H9 (cell line): ENCODE measurements around the gene THRAP3. TPM values are rescaled to one million over a fixed set of nuclear protein-coding genes. Genes with fewer than 3 reads are reported as not detected.

Experiments used
- DNase-seq: peaks from one replicate; pipeline ENCODE4 v3.0.0-alpha.2; 2017
- H2AFZ ChIP-seq: one replicate; pipeline ENCODE4 v1.6.1; 2013; ENCODE audit warnings: mild to moderate bottlenecking, low read length, control low read depth, moderate library complexity
- H2AK5ac ChIP-seq: 2 replicates; pipeline ENCODE4 v1.6.1; 2013; ENCODE audit warnings: low read length, control low read depth, mixed read lengths; ENCODE audit not compliant: insufficient read length
- H2BK120ac ChIP-seq: one replicate; pipeline ENCODE4 v1.6.1; 2013; ENCODE audit warnings: low read depth, mild to moderate bottlenecking, low read length, control low read depth, inconsistent platforms; ENCODE audit not compliant: poor library complexity, severe bottlenecking
- H2BK12ac ChIP-seq: 2 replicates; pipeline ENCODE4 v1.6.1; 2013; ENCODE audit warnings: low read length, control low read depth, mixed read lengths, low read depth; ENCODE audit not compliant: insufficient read length
- H2BK15ac ChIP-seq: 2 replicates; pipeline ENCODE4 v1.6.1; 2013; ENCODE audit warnings: low read depth, low read length, control low read depth
- H2BK20ac ChIP-seq: one replicate; pipeline ENCODE4 v1.6.1; 2013; ENCODE audit warnings: low read depth, mild to moderate bottlenecking, low read length, control low read depth, inconsistent platforms; ENCODE audit not compliant: poor library complexity, severe bottlenecking
- H2BK5ac ChIP-seq: 2 replicates; pipeline ENCODE4 v1.6.1; 2013; ENCODE audit warnings: low read length, control low read depth, mixed read lengths; ENCODE audit not compliant: insufficient read length
- H3K14ac ChIP-seq: 2 replicates; pipeline ENCODE4 v1.6.1; 2013; ENCODE audit warnings: low read length, control low read depth; ENCODE audit not compliant: insufficient read depth
- H3K18ac ChIP-seq: 2 replicates; pipeline ENCODE4 v1.6.1; 2013; ENCODE audit warnings: low read depth, mild to moderate bottlenecking, mixed read lengths, low read length, control low read depth; ENCODE audit not compliant: insufficient read length
- H3K23ac ChIP-seq: 2 replicates; pipeline ENCODE4 v1.6.1; 2013; ENCODE audit warnings: low read length, control low read depth, mixed read lengths, low read depth; ENCODE audit not compliant: insufficient read length
- H3K23me2 ChIP-seq: 2 replicates; pipeline ENCODE4 v1.6.1; 2013; ENCODE audit warnings: low read depth, mild to moderate bottlenecking, mixed read lengths, low read length, control low read depth; ENCODE audit not compliant: insufficient read length, poor library complexity, severe bottlenecking
- H3K27ac ChIP-seq: 2 replicates; pipeline ENCODE4 v1.5.1; 2013; ENCODE audit warnings: low read length, control low read depth, mixed read lengths, low read depth; ENCODE audit not compliant: insufficient read length
- H3K27me3 ChIP-seq: 2 replicates; pipeline ENCODE4 v1.6.1; 2013; ENCODE audit warnings: low read length, control low read depth, inconsistent platforms; ENCODE audit not compliant: insufficient read depth
- H3K4ac ChIP-seq: 2 replicates; pipeline ENCODE4 v1.6.1; 2013; ENCODE audit warnings: low read depth, mild to moderate bottlenecking, control low read depth, inconsistent platforms, low read length, moderate library complexity
- H3K4me1 ChIP-seq: 2 replicates; pipeline ENCODE4 v1.6.1; 2013; ENCODE audit warnings: low read length, control low read depth, inconsistent platforms; ENCODE audit not compliant: insufficient read depth
- H3K4me2 ChIP-seq: 2 replicates; pipeline ENCODE4 v1.6.1; 2013; ENCODE audit warnings: low read length, control low read depth, mixed read lengths; ENCODE audit not compliant: insufficient read length, insufficient read depth
- H3K56ac ChIP-seq: 2 replicates; pipeline ENCODE4 v1.6.1; 2013; ENCODE audit warnings: low read depth, mild to moderate bottlenecking, mixed read lengths, low read length, control low read depth; ENCODE audit not compliant: insufficient read length
- H3K79me1 ChIP-seq: 2 replicates; pipeline ENCODE4 v1.6.1; 2013; ENCODE audit warnings: low read depth, mild to moderate bottlenecking, moderate library complexity, low read length, control low read depth, inconsistent platforms; ENCODE audit not compliant: insufficient read depth, poor library complexity, severe bottlenecking
- H3K79me2 ChIP-seq: 2 replicates; pipeline ENCODE4 v1.6.1; 2013; ENCODE audit warnings: low read length, control low read depth, inconsistent platforms; ENCODE audit not compliant: insufficient read depth
- H3K9ac ChIP-seq: 2 replicates; pipeline ENCODE4 v1.6.1; 2013; ENCODE audit warnings: low read length, control low read depth, mixed read lengths; ENCODE audit not compliant: insufficient read length; ENCODE audit errors: extremely low read depth
- H3K9me3 ChIP-seq: one replicate; pipeline ENCODE4 v1.6.1; 2013; ENCODE audit warnings: low read depth, low read length, inconsistent platforms; ENCODE audit not compliant: control insufficient read depth
- H3T11ph ChIP-seq: one replicate; pipeline ENCODE4 v1.6.1; 2013; ENCODE audit warnings: mild to moderate bottlenecking, low read length, control low read depth, inconsistent platforms
- H4K20me1 ChIP-seq: one replicate; pipeline ENCODE4 v1.6.1; 2013; ENCODE audit not compliant: control insufficient read depth, insufficient read length, insufficient read depth
- H4K5ac ChIP-seq: 2 replicates; pipeline ENCODE4 v1.6.1; 2013; ENCODE audit warnings: low read depth, mild to moderate bottlenecking, mixed read lengths, low read length, control low read depth; ENCODE audit not compliant: insufficient read length
- H4K8ac ChIP-seq: replicated peaks from 2 replicates; pipeline ENCODE4 v1.6.1; 2013; ENCODE audit warnings: low read length, control low read depth, mixed read lengths, low read depth; ENCODE audit not compliant: insufficient read length
- H4K91ac ChIP-seq: 2 replicates; pipeline ENCODE4 v1.6.1; 2013; ENCODE audit warnings: low read depth, mild to moderate bottlenecking, moderate library complexity, mixed read lengths, low read length, control low read depth; ENCODE audit not compliant: insufficient read length
- H3K27ac Mint-ChIP-seq, 3 experiments: 2 replicates in 2 of 3; 3 replicates in 1 of 3; pipeline ENCODE4 v1.8.0; 2020 to 2021; ENCODE audit warnings: mixed read lengths in 3 of 3, mild to moderate bottlenecking in 1 of 3, moderate library complexity in 1 of 3
- H3K27me3 Mint-ChIP-seq: 2 replicates; pipeline ENCODE4 v1.8.0; 2021; ENCODE audit warnings: low read depth, mild to moderate bottlenecking, moderate library complexity, mixed read lengths
- H3K36me3 Mint-ChIP-seq, 3 experiments: 2 replicates in 2 of 3; 3 replicates in 1 of 3; pipeline ENCODE4 v1.8.0; 2020 to 2021; ENCODE audit warnings: low read depth in 3 of 3, mixed read lengths in 3 of 3; ENCODE audit not compliant: insufficient read depth in 1 of 3
- H3K4me1 Mint-ChIP-seq, 2 experiments: 2 replicates each; pipeline ENCODE4 v1.8.0; 2020; ENCODE audit warnings: mixed read lengths in 2 of 2
- H3K4me3 Mint-ChIP-seq, 2 experiments: 2 replicates in 1 of 2; 3 replicates in 1 of 2; pipeline ENCODE4 v1.8.0; 2020 to 2021; ENCODE audit warnings: mild to moderate bottlenecking in 2 of 2, mixed read lengths in 2 of 2, moderate library complexity in 1 of 2
- H3K9me3 Mint-ChIP-seq, 2 experiments: 2 replicates in 1 of 2; 3 replicates in 1 of 2; pipeline ENCODE4 v1.8.0; 2020; ENCODE audit warnings: mild to moderate bottlenecking in 2 of 2, mixed read lengths in 2 of 2, moderate library complexity in 1 of 2
- CTCF ChIP-seq: fragments of 200-600 bp; sonication (generic); conservative IDR thresholded peaks from 3 replicates; pipeline ENCODE4 v1.8.0; 2021; ENCODE audit warnings: antibody characterized with exemption, mild to moderate bottlenecking
- WGBS: extraction: QIAGEN DNeasy Blood & Tissue Kit; methylation state at CpG from one replicate; pipeline ENCODE4 v1.1.7; 2013; ENCODE audit warnings: missing lambda C conversion rate, low lambda C conversion rate, mixed read lengths; ENCODE audit not compliant: insufficient read length; ENCODE audit errors: extremely low coverage; 5-methylcytosine and 5-hydroxymethylcytosine counted together
- total RNA-seq: library from RNA; stranded (reverse); gene quantifications from 2 replicates; pipeline ENCODE4 v1.2.1, GENCODE V29; 2021

Gene THRAP3
- total RNA-seq, 1 experiment from 2014 or later, result 186 TPM

GRCh38 chr1:36330940-36331339 lies 106.7 kb downstream of the THRAP3 start:
- no peak overlapping the region for H4K91ac ChIP-seq
- H3K18ac ChIP-seq, result no peak overlapping the region
- DNase-seq, result no peak
- Mint-ChIP-seq H3K27ac (no peak overlapping the region; a peak in 1 of 7 replicates), H3K4me3 (no peak overlapping the region), H3K27me3 (peaks cover 32% of the 10 kb centered on the region), H3K9me3 (no peaks in the 10 kb centered on the region), H3K4me1 (peaks cover 5 to 6% of the 10 kb centered on the region in 2 experiments), H3K36me3 (peaks cover 0 to under 1% (median 0%) of the 10 kb centered on the region in 3 experiments; a peak in 1 of 7 replicates)
- H3T11ph ChIP-seq, result no peak overlapping the region
- no peak overlapping the region for H3K4me2 ChIP-seq
- H3K56ac ChIP-seq, result no peak overlapping the region
- H4K8ac ChIP-seq, result no peak overlapping the region
- no peak overlapping the region for H2BK5ac ChIP-seq
- H2BK12ac ChIP-seq, result no peak overlapping the region
- H3K14ac ChIP-seq, result no peak overlapping the region
- H3K79me2 ChIP-seq, result no peaks in the 10 kb centered on the region
- no peak overlapping the region for H3K4ac ChIP-seq
- no peak overlapping the region for H2BK15ac ChIP-seq
- no peaks in the 10 kb centered on the region for H3K4me1 ChIP-seq
- H3K27me3 ChIP-seq, result no peaks in the 10 kb centered on the region
- peaks cover 5% of the 10 kb centered on the region for H4K20me1 ChIP-seq
- H2BK20ac ChIP-seq, result no peak overlapping the region
- H4K5ac ChIP-seq, result no peak overlapping the region
- H3K23me2 ChIP-seq, result no peaks in the 10 kb centered on the region
- no peak overlapping the region for H2AK5ac ChIP-seq
- no peak overlapping the region for H3K9ac ChIP-seq
- no peak overlapping the region for H3K27ac ChIP-seq
- no peak overlapping the region for H3K23ac ChIP-seq
- H2AFZ ChIP-seq, result no peak overlapping the region
- WGBS, result 100% methylated on average over 1 of the region's 15 CpGs
- no peaks in the 10 kb centered on the region for H3K79me1 ChIP-seq
- TF ChIP-seq CTCF, result no peak
- H2BK120ac ChIP-seq, result no peak overlapping the region
- H3K9me3 ChIP-seq, result no peaks in the 10 kb centered on the region
